ENCODE results near the gene RPL3.

DNA sequence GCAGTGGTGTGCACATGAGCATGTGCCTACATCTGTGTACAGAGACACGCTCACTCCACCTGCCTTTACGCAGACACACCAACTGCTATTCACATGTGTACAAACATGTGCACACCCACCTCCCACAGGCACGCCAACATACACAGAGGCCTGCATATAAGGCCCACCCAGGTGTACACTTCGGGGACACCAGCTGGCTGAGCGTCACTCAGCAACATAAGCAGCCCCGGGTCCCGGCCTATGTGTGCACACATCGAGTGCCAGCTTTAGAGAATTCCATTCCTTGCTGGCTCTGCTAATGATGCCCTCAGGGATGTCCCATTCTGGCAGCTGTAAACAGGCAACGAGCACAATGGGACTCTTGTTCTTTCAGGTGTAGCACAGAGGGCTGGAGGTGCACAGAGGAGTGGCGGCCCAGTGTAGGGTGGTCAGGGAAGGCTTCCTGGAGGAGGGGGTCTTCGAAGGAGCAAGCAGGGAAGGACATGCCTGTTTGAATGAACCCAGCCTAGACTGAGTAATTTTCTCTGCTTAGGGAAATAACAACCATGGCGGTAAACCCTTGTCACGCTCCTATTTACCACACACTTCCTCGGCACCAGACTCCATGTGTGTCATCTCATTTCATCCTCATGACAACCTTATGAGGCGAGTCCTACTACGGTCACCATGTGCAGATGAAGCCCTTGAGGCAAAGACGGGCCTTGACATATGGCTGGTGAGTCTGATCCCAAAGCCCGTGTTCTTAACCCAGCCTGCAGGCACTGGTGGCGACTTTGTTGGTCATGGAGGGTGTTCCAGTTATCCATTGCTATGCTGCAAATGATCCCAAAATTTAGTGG is 35.1 kb downstream of the RPL3 start:
- TF ChIP-seq EP300 (conservative IDR thresholded peaks at IDR 0.05; ENCODE audit: poor library complexity, severe bottlenecking) (no peak), EZH2 (IDR thresholded peaks at IDR 0.05; ENCODE audit: borderline replicate concordance, insufficient read depth, low read length, poor library complexity, severe bottlenecking) (no peak), RAD21 (conservative IDR thresholded peaks at IDR 0.05) (no peak)
- TF ChIP-seq, protein P1, sequence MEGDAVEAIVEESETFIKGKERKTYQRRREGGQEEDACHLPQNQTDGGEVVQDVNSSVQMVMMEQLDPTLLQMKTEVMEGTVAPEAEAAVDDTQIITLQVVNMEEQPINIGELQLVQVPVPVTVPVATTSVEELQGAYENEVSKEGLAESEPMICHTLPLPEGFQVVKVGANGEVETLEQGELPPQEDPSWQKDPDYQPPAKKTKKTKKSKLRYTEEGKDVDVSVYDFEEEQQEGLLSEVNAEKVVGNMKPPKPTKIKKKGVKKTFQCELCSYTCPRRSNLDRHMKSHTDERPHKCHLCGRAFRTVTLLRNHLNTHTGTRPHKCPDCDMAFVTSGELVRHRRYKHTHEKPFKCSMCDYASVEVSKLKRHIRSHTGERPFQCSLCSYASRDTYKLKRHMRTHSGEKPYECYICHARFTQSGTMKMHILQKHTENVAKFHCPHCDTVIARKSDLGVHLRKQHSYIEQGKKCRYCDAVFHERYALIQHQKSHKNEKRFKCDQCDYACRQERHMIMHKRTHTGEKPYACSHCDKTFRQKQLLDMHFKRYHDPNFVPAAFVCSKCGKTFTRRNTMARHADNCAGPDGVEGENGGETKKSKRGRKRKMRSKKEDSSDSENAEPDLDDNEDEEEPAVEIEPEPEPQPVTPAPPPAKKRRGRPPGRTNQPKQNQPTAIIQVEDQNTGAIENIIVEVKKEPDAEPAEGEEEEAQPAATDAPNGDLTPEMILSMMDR (IDR thresholded peaks at IDR 0.05; ENCODE audit: poor library complexity, severe bottlenecking): no peak
- TF ChIP-seq, protein P2, sequence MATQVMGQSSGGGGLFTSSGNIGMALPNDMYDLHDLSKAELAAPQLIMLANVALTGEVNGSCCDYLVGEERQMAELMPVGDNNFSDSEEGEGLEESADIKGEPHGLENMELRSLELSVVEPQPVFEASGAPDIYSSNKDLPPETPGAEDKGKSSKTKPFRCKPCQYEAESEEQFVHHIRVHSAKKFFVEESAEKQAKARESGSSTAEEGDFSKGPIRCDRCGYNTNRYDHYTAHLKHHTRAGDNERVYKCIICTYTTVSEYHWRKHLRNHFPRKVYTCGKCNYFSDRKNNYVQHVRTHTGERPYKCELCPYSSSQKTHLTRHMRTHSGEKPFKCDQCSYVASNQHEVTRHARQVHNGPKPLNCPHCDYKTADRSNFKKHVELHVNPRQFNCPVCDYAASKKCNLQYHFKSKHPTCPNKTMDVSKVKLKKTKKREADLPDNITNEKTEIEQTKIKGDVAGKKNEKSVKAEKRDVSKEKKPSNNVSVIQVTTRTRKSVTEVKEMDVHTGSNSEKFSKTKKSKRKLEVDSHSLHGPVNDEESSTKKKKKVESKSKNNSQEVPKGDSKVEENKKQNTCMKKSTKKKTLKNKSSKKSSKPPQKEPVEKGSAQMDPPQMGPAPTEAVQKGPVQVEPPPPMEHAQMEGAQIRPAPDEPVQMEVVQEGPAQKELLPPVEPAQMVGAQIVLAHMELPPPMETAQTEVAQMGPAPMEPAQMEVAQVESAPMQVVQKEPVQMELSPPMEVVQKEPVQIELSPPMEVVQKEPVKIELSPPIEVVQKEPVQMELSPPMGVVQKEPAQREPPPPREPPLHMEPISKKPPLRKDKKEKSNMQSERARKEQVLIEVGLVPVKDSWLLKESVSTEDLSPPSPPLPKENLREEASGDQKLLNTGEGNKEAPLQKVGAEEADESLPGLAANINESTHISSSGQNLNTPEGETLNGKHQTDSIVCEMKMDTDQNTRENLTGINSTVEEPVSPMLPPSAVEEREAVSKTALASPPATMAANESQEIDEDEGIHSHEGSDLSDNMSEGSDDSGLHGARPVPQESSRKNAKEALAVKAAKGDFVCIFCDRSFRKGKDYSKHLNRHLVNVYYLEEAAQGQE (IDR thresholded peaks at IDR 0.05; ENCODE audit: borderline replicate concordance): no peak
